HL-60 (cell line): ENCODE results near the gene MYO5B.

Source experiments
- DNase-seq, 2 experiments: peaks; one replicate each; pipeline ENCODE4 v3.0.0-alpha.2; 2010 to 2020; ENCODE audit warnings: low read depth in 1 of 2, low spot score in 1 of 2
- H3K27ac ChIP-seq: fragments of 250-450 bp; sonication (Bioruptor Pico); replicated peaks from 2 replicates; pipeline ENCODE4 v1.5.1; 2020; ENCODE audit warnings: mild to moderate bottlenecking, moderate library complexity
- H3K27me3 ChIP-seq: fragments of 250-450 bp; sonication (Bioruptor Pico); 2 replicates; pipeline ENCODE4 v1.5.1; 2021; ENCODE audit warnings: mild to moderate bottlenecking, moderate library complexity; ENCODE audit not compliant: insufficient read depth, poor library complexity, severe bottlenecking
- H3K4me3 ChIP-seq: replicated peaks from 2 replicates; pipeline ENCODE4 v1.5.1; 2011; ENCODE audit warnings: mild to moderate bottlenecking, control low read depth, low read length; ENCODE audit not compliant: insufficient read depth
- CTCF ChIP-seq: IDR thresholded peaks from one replicate; pipeline ENCODE4 v1.5.1; 2011; ENCODE audit warnings: low read length, control low read depth, inconsistent platforms; ENCODE audit not compliant: insufficient read depth
- GABPA ChIP-seq: IDR thresholded peaks from 2 replicates; pipeline ENCODE4 v1.6.1; 2012; ENCODE audit warnings: low read depth
- POLR2AphosphoS5 ChIP-seq: IDR thresholded peaks from 2 replicates; pipeline ENCODE4 v1.6.1; 2012; ENCODE audit warnings: low read depth
- REST ChIP-seq: IDR thresholded peaks from 2 replicates; pipeline ENCODE4 v1.6.1; 2012; ENCODE audit warnings: low read depth; ENCODE audit not compliant: insufficient replicate concordance
- SPI1 ChIP-seq: IDR thresholded peaks from 2 replicates; pipeline ENCODE4 v1.6.1; 2012; ENCODE audit warnings: low read depth, mild to moderate bottlenecking, borderline replicate concordance

The MYO5B gene

GRCh38 chr18:49880661-49881060, 314.3 kb downstream of the MYO5B start:
- no peak overlapping the region for H3K27ac ChIP-seq
- H3K27me3 ChIP-seq, result peaks cover 9% of the 10 kb centered on the region
- no peak overlapping the region for H3K4me3 ChIP-seq
- TF ChIP-seq POLR2AphosphoS5 (no peak), SPI1 (no peak), CTCF (no peak)
- no peak for DNase-seq

- H3K27me3 ChIP-seq, result peaks cover 9% of the 10 kb centered on the region
- no peak for DNase-seq
These were observed 315.7 kb downstream of the MYO5B start for GRCh38 chr18:49879271-49879580.

GRCh38 chr18:49878567-49879270, 316.2 kb downstream of the MYO5B start:
- DNase-seq, result no peak
- Histone ChIP-seq H3K27ac (no peak overlapping the region), H3K27me3 (peaks cover 8% of the 10 kb centered on the region), H3K4me3 (no peak overlapping the region)
- TF ChIP-seq GABPA (no peak), SPI1 (no peak)

More at GRCh38 chr18:49879271-49879580, 315.7 kb downstream of the MYO5B start:
- TF ChIP-seq SPI1 (no peak), CTCF (no peak), REST (no peak)
- Histone ChIP-seq H3K4me3 (no peak overlapping the region), H3K27ac (no peak overlapping the region)

GRCh38 chr18:49878015-49878414, 316.9 kb downstream of the MYO5B start:
- H3K4me3 ChIP-seq, result no peak overlapping the region
- no peak overlapping the region for H3K27ac ChIP-seq
- no peak for DNase-seq
- peaks cover 4% of the 10 kb centered on the region for H3K27me3 ChIP-seq
- TF ChIP-seq CTCF (no peak), SPI1 (no peak), POLR2AphosphoS5 (no peak), REST (no peak), GABPA (no peak)
